ENCODE data around the gene FETUB.

DNA sequence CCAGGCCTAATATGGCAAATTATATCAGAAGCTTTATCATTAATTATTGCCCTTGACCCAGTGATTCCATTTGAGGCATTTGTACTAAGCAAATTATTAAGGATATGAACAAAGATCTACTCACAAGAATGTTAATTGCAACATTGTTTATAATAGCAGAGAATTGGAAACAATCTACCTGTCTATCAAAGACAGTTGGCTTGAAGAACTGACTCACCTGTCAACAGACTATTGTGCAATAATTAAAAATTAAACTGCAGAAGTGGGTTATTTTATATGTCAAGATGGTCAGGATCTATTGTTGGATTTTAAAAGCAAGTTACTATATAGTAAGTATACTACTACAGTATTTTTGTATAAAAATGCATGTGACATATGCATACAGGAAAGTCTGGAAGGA, 6.7 kb upstream of the FETUB start:
- TF ChIP-seq POLR2A (IDR thresholded peaks at IDR 0.05) = no peak
- TF ChIP-seq, protein P1, sequence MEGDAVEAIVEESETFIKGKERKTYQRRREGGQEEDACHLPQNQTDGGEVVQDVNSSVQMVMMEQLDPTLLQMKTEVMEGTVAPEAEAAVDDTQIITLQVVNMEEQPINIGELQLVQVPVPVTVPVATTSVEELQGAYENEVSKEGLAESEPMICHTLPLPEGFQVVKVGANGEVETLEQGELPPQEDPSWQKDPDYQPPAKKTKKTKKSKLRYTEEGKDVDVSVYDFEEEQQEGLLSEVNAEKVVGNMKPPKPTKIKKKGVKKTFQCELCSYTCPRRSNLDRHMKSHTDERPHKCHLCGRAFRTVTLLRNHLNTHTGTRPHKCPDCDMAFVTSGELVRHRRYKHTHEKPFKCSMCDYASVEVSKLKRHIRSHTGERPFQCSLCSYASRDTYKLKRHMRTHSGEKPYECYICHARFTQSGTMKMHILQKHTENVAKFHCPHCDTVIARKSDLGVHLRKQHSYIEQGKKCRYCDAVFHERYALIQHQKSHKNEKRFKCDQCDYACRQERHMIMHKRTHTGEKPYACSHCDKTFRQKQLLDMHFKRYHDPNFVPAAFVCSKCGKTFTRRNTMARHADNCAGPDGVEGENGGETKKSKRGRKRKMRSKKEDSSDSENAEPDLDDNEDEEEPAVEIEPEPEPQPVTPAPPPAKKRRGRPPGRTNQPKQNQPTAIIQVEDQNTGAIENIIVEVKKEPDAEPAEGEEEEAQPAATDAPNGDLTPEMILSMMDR (IDR thresholded peaks at IDR 0.05 in 4 of 5, conservative IDR thresholded peaks at IDR 0.05 in 1 of 5) = no peak
